NCI-H446 treated with DMSO at 0.1 percent for 48 hours (cell line): ENCODE measurements around the gene SMAD2.

Source experiments
- DNase-seq: peaks from one replicate; lab custom pipeline; 2025; lab: John Stamatoyannopoulos, UW

The SMAD2 gene

DNA sequence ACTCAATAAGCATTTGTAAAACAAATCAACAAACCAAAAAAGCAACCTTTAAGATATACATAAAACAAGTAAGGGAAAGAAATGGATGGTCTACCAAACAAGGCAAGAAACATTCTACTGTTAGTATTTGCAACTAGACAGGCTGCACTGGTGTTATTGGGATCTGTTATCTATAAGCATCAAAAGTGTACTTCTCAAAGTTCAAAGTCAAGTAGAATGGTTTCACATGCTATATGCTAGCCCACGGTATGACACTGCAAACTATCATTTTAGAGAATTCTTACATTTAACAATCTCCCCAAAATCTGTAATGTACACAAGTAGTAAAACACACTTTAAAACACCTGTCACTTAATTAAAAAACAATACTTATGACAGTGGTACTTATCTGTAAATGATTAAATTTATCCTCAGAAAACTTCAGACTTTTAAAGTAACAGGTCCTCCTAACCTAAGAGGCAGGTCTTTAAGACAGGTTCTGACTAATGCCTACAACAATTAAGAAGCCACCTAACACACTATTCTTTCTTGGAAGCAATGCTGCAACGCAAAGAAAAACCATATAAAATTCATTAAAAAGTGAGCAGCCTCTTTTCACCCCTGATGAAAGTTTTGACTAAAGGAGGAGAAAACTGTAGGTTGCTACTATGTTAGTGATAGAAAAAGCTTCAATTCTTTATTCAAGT lies 34.8 kb downstream of the SMAD2 start:
- DNase-seq: no peak

GRCh38 chr18:47893939-47894699 lies 36.3 kb downstream of the SMAD2 start:
- DNase-seq: no peak

- no peak for DNase-seq
These were observed 37.4 kb downstream of the SMAD2 start for GRCh38 chr18:47893047-47893446.

DNA sequence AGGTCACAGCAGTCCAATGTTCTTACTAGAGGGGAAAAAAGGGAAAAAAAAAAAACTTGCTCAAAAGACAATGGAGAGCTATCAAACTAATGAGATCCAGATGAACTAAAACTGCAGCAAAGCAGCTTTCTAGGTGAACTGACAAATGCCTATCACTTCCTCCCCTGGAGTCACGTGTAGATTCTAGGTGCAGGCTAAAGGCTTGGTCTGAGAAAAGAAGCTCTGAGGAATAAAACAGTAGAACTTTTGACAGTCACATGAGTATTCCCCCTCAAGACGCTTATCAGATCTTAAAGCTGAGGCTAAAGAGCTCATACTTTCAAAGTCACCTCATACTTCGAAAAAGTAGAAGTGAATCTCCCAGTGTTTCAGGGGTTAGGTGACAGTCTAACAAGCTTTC lies 42.3 kb downstream of the SMAD2 start:
- no peak for DNase-seq

- no peak for DNase-seq
These were observed 43.2 kb downstream of the SMAD2 start for GRCh38 chr18:47887227-47887626.

DNA sequence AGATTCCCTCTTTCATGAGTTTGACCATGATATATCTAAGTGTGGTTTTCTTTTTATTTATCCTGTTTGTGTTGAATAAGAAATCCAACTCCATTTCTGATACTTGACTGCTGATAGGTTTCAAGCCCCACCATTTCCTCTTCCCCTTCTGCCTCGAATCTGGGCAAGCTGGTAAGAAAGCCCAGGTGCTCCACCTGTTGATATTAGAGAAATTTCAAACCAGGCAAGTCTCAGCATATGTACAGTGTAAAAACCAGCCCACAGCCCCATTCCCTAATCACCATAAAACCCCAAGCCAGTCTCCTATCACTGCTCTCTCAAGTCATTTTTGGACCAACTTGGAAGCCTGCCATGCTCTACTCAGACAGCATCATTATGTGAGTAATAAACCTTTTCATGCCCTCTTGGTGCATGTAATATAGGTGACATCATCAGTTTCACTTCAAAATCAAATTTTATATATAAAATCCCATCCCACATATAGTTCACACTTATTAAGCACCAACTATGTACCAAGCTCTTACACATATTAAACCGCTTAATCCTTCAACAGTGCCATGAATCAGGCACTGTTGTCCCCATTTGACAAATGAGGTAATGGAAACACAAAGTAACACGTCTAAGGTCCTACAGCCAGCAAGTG lies 46.6 kb downstream of the SMAD2 start:
- no peak for DNase-seq

DNA sequence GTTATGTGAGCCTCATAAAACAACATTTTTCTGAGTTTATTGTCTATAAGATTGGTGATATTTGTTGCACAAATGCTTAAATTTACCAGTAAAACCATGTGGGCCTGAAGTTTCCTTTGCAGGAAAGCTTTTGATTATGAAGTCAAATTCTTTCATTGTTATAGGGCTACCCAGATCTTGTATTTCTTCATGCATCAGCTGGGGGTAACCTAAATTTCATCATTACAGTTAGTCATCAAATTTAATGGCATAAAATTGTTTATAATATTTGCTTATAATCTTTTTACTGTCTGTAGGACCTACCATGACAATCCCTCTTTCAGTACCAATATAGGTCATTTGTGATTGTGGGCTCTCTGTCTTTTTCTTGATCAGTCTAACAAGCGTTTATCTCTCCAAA lies 47.8 kb downstream of the SMAD2 start:
- DNase-seq: no peak

DNA sequence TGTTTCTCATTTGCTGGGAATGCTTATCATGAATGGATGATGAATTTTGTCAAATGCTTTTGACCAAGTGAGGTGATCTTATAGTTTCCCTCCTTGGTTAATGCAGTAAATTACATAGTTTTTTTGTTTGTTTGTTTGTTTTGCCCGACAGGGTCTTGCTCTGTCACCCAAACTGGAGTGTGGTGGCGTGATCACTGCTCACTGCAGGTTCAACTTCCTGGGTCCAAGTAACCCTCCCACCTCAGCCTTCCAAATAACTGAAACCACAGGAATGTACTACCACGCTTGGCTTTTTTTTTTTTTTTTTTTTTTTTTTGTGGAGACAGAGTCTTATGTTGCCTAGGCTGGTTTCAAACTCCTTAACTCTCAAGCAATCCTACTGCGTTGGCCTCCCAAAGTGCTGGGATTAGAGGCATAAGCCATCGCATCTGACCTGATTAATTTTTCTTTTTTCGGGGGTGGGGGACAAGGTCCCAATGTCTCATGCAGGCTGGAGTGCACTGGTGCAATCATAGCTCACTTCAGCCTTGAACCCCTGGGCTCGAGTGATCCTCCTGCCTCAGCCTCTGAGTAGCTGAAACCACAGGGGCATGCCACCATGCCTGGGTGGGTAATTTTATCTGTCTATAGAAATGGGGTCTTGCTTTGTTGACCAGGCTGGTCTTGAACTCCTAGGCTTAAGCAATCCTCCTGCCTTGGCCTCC lies 48.6 kb downstream of the SMAD2 start:
- DNase-seq: no peak

DNA sequence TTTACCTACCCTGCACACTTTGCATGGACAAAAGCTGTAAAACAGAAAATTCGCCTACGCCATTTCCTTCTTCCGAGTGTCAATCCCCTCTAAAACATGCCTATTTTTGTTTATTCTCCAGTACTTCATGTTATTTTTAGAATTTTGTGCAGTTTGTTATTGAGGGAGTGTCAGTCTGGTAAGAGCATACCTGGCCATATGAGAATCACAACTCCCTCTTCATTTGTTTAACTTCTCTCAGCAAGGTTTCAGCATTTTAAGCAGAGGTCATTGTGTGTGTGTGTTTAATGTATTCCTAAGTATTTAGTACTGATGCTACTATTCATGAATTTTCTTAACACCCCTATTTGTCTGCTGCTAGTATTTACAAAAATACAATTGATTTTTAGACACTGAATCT lies 49.4 kb downstream of the SMAD2 start:
- DNase-seq: no peak

GRCh38 chr18:47877892-47878291 lies 52.6 kb downstream of the SMAD2 start:
- no peak for DNase-seq

DNA sequence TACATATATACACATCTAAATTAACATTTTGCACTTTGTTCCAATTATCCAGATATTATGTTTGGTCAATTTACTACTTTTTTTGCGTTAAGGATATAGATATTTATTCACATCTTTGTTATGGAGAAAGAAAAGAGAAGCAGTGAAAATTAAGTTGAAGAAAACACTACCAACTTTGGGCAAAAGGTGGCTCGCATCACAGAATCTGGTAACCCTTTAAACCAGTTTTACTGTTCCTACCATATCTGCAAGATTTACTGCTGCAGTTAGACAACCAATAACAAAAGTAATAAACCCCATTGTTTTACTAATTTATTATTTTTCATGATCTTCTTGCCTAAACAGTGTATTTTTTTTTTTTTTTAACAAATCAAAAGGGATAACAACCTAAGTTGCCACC lies 53.6 kb downstream of the SMAD2 start:
- no peak for DNase-seq

- no peak for DNase-seq
These were observed 56.8 kb downstream of the SMAD2 start for GRCh38 chr18:47873625-47874024.

DNA sequence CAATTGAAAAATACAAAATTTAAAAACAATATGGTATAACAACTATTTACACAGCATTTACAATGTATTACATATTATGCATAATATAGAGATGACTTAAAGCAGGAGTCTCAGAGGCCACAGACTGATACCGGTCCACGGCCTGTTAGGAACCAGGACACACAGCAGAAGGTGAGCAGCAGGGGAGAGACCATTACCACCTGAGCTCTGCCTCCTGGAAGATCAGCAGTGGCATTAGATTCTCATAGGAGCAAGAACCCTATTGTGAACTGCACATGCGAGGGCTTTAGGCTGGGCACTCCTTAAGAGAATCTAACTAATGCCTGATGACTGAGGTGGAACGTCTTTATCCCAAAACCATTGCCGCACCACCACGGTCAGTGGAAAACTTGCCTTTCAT lies 58.0 kb downstream of the SMAD2 start:
- no peak for DNase-seq

GRCh38 chr18:47871288-47871687 lies 59.2 kb downstream of the SMAD2 start:
- DNase-seq: no peak

GRCh38 chr18:47870605-47871004 lies 59.9 kb downstream of the SMAD2 start:
- no peak for DNase-seq

GRCh38 chr18:47868744-47869143 lies 61.7 kb downstream of the SMAD2 start:
- no peak for DNase-seq

DNA sequence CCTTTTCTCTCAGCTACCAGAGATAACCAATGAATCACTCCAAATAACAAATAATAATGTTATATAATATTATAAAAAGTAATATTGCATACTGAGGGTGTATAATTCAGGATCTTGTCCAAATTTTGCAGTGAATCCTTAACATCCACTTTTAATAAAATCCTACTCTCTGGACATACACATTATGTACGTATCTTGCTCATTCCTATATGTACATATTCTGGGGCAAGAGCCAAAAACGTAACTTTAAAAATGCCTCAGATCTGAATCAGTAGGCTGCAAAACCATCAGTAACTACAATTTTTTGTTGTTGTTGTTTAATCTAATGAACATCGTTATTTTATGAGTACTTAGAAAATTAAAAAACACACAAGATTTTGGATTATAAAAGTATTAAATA lies 65.3 kb downstream of the SMAD2 start:
- no peak for DNase-seq

GRCh38 chr18:47863041-47863440 lies 67.4 kb downstream of the SMAD2 start:
- DNase-seq: no peak

- no peak for DNase-seq
These were observed 71.9 kb downstream of the SMAD2 start for GRCh38 chr18:47858607-47859006.

- DNase-seq: no peak
These were observed 82.8 kb downstream of the SMAD2 start for GRCh38 chr18:47847635-47848034.

DNA sequence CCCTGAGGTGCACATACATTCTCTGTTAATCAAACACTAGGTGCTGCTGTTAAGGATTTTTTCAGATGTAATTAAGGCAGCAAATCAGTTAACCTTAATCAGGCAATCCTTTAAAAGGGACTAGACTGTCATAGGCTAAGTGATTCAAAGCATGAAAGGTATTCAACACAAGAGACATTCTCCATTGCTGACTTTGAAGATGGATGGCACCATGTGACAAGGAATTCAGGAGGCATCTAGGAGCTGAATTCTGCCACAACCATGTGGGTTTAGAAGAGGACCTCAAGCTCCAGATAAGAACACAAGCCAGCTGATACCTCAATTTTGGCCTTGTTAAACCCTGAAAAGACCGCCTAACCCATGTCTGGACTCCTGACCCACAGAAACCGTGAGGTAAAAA lies 84.0 kb downstream of the SMAD2 start:
- no peak for DNase-seq

DNA sequence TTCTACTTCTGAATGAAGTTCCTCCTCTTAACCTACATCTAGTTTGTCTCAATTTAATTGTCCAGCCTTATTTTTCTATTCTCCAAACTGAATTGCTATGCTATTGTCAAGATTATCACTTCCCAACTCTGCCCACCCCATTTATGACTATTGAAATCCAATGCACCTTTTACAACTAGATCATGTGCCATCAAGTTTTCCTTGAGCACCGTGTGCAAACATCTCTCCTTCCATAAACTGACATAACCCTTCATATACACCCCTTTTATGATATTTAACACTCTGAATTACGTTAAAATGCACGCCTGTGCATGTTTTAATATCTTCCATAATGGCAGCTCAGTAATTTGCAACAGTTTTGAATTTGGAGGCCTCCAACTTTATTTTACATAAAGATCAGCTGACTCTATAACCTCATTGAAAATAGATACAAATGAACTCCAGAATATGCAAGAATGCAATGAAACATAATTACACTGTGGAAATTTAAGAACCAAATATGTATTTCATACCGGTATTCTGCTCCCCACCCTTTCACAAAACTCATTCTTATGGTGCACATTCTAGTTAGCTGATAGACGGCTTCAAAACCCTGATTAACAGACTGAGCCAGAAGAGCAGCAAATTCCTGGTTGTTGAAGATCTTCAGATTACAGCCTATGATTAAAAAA lies 85.5 kb downstream of the SMAD2 start:
- no peak for DNase-seq
